CD4-positive, alpha-beta T cell treated with Interleukin-12 subunit alpha and Interleukin-12 subunit beta, for 1 hour (primary cell): ENCODE data around the gene CALHM2.
"Not testable (repeated sequence)": the region's sequence is repeated elsewhere in the genome, so short reads cannot be mapped to it uniquely, and the experiment has no call there.

Experiments used
- DNase-seq: peaks from one replicate; pipeline ENCODE4 v3.0.0-alpha.2; 2020

The CALHM2 gene

GRCh38 chr10:103449208-103450144, 2.7 kb downstream of the CALHM2 start:
- no peak for DNase-seq

GRCh38 chr10:103448746-103449145, 3.4 kb downstream of the CALHM2 start:
- DNase-seq = no peak

GRCh38 chr10:103447187-103447586, 5.0 kb downstream of the CALHM2 start:
- DNase-seq = no peak

DNA sequence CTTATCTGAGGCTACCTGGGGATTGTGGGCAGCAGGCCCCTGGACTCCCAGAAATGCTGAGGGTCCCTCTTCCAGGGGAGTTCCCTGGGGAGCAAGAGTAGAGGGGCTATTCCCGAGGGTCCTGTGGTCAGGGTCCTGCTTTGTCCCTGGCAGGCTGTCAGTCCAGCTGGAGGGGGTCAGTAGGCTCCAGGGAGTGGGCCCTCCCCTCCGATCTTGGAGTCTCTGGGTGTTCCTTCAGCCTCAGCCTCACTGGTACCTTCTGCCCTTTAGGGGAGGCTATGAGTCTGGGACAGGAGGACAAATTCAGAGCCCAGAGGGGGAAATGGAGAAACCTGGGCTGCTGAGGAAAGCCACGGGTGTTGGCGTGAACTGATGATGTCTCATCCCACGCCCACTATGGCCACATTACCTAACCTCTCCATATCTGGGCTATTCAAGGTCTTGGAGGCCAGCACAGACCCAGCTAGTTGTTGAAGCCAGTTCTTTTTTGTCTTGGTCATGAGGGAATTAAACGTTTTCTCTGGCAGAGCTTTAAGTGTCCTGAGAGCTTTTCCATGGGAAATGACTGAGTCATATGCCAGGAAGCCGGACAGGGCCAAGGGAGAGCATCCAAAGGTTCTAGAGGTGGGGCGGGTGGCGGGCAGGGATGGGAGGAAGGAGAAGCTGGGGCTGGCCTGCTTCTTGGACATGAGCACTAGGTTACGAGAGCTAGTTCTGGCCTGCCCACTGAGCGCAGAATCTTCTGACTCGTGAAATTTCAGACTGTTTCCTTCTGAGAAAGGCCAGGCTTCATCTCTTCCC, 6.2 kb downstream of the CALHM2 start:
- DNase-seq = no peak

- no peak for DNase-seq
Measured at GRCh38 chr10:103445366-103445765, 6.8 kb downstream of the CALHM2 start.

DNA sequence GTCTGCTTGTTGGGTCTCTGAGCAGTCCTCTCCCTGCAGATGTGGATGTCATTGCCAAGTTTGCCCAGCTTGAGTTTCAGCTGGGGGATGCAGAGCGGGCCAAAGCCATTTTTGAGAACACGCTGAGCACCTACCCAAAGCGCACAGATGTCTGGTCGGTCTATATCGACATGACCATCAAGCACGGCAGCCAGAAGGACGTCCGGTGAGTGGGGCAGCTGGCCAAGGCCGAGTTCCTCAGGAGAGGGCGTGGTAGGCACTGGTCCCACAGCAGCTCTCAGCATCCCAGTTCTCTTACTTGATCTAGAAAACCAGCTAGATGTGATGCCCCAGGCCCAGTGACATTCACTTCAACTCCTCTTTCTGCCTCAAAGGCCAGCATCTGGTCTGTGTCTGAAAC, 7.7 kb downstream of the CALHM2 start:
- DNase-seq = no peak

DNA sequence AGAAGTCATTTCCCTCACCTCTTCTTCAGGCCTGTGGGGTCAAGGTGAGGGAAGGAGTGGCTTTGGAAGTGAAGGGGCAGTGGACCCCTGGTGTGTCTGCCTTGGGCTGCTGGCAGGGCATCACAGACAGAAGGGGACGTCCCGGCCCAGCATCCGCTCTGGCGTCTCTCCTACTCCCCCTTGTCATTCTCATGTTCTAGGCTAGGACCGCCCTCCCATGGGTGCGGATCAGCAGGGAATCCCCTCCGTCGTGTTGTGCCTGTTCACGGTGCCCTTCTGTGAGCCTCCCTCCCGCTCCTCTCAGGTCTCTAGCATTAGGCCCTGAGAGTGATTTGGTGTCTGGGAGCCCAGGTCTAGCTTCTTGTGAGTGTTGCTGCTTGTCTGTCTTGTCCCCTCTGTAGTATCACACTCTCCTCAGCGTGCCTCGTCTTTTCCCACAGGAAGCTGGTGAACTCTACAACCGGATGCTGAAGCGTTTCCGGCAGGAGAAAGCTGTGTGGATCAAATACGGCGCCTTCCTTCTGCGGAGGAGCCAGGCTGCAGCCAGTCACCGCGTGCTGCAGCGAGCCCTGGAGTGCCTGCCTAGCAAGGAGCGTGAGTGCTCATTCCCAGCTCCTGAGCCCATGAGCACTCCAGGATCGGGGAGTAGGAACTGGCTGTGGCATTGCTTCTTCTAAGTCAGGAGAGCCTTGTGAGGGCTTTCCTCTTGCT, 8.5 kb downstream of the CALHM2 start:
- DNase-seq = no peak

GRCh38 chr10:103442031-103442461, 10.1 kb downstream of the CALHM2 start:
- no peak for DNase-seq

DNA sequence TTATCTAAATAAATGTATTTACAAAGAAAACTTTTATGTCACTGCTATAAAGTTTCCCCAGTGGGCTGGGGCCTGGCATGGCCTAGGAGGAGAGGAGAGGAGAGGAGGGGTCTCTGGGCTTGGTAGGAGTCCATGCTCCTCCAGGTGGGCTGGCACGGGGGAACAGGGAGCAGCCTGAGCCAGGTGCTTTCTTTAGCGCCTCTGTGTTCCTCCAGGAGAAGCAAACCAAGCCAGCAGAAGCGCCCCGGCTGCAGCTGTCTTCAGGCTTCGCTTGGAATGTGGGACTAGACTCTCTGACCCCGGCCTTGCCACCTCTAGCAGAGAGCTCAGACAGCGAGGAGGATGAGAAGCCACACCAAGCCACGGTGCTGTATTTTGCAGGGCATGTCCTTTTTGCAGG, 10.6 kb downstream of the CALHM2 start:
- DNase-seq = no peak

GRCh38 chr10:103441206-103441605, 11.0 kb downstream of the CALHM2 start:
- no peak for DNase-seq

DNA sequence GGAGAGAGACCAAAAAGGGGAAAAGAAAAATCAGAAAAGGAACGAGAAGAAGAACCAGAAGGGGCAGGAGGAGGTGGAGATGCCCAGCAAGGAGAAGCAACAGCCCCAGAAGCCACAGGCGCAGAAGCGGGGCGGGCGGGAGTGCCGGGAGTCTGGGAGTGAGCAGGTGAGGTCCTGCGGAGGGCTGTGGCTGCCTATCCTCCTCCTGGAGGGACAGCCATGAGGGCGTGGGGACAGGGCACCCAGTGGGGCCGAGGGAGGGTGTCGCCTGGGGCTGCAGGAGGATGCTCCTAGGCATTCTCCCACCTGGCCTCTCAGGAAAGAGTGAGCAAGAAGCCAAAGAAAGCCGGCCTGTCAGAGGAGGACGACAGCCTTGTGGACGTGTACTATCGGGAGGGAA, 11.8 kb downstream of the CALHM2 start:
- DNase-seq = no peak

GRCh38 chr10:103439776-103440175, 12.4 kb downstream of the CALHM2 start:
- DNase-seq = no peak

- no peak for DNase-seq
Measured at GRCh38 chr10:103433858-103434257, 18.3 kb downstream of the CALHM2 start.

GRCh38 chr10:103431902-103432301, 20.3 kb downstream of the CALHM2 start:
- no peak for DNase-seq

DNA sequence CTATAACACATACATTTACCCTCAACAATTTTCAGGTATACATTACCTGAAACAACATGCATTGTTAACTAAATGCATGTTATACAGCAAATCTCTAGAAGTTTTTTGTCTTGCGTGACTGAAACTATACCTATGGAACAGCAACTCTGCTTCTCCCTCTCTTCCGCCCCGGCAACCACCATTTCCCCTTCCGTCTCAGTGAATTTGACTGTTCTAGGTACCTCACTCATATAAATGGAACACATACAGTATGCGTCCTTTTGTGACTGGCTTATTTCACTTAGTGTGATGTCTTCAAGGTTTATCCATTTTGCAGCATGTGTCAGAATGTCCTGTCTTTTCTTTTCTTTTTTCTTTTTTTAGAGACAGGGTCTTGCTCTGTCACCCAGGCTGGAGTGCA, 22.5 kb downstream of the CALHM2 start:
- peak; percentile 22 for DNase-seq

DNA sequence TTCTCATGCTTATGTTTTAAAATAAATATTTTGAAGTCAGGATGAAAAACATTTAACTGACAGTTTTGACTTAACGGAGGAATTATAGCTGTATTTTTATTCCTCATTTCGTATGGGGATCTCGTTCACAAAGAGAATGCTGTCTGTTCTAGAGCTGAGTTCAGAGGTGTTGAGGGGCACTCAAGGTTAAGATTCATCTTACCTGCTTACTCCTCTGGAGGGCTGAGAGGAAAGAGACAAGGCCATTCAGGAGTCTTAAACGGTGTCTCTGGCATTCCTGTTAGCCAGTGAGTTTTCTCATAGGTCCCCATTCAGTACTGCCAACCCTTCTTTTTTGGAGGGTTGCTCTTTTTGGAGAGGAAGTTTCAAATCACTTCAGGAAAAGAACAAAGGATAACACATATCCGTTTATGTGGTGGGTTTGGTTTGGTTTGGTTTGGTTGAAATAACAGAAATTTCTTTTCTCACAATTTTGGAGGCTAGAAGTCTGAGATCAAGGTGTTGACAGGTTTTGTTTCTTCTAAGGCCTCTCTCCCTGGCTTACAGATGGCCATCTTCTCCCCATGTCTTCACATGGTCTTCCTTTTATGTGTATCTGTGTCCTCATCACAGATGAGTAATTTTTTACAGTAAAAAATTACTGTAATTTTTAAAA, 23.1 kb downstream of the CALHM2 start:
- no peak for DNase-seq

- DNase-seq = no peak
Measured at GRCh38 chr10:103427866-103428265, 24.3 kb downstream of the CALHM2 start.

DNA sequence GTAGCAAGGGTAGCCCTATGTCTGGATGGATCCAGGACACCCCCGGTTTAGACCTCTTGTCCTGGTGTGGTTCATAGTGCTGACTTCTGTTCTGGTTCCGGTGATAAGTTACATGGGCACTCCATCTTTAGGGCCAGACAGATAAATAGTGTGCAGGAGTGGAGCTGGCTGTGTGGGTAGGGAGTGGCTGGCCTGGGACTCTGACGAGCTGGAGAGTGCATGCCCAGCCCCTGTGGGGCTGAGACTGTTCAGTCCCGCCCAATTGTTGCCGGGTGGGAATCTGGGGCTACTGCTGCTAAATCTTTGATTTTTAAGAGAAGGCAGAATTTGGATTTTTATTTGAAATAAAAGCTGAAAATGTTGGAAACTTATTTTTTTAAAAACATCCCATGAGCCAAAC, 28.4 kb downstream of the CALHM2 start:
- DNase-seq = no peak

DNA sequence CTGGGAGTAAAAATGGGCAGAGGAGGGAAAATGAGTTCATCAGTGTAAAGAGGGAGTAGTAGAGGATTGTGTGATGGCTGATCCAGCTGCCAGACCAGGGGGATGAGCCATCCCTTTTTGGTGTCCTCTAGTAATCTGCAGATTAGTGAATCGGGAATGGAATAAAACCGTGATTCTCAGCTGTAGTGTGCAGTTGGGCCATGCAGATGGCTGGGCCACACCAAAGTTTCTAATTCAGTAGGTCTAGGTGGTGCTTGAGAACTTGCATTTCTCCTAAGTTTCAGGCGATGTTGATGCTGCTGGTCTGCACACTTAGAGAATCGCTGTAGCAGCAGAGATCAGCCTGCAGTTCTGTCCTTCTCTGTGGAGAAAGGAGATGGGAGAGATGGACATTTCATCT, 33.1 kb downstream of the CALHM2 start:
- DNase-seq = no peak

GRCh38 chr10:103417601-103418000, 34.6 kb downstream of the CALHM2 start:
- no peak for DNase-seq

DNA sequence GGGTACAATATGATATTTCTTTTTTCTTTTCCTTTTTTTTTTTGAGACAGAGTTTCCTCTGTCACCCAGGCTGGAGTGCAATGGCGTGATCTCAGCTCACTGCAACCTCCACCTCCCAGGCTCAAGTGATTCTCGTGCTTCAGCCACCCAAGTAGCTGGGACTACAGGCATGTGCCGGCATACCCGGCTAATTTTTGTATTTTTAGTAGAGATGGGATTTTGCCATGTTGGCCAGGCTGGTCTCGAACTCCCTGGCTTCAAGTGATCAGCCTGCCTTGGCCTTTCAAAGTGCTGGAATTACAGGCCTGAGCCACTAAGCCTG, 35.1 kb downstream of the CALHM2 start:
- not testable (repeated sequence) for DNase-seq

GRCh38 chr10:103416436-103417147, 35.6 kb downstream of the CALHM2 start:
- peak; percentile 74 for DNase-seq
